Keratinocyte (primary cell): ENCODE data around the gene AP4S1.

Source experiments
- EZH2 ChIP-seq: IDR thresholded peaks from one replicate; pipeline ENCODE4 v1.6.1; 2012; ENCODE audit warnings: inconsistent platforms, mild to moderate bottlenecking, low read length, moderate library complexity
- TF ChIP-seq, protein P1 (sequence below), 3 experiments: IDR thresholded peaks in 1 of 3; conservative IDR thresholded peaks in 1 of 3; optimal IDR thresholded peaks in 1 of 3; 2 replicates in 2 of 3; 3 replicates in 1 of 3; pipeline versions ENCODE3 to v1.5.1; 2011; ENCODE audit warnings: low read length in 3 of 3, mild to moderate bottlenecking in 3 of 3, moderate library complexity in 2 of 3, control low read depth in 1 of 3, inconsistent platforms in 1 of 3; ENCODE audit not compliant: insufficient read depth in 2 of 3; ENCODE audit errors: extremely low read depth in 1 of 3

GRCh38 chr14:30993071-30993470 is 32.4 kb upstream of the AP4S1 start:
- TF ChIP-seq, protein P1, sequence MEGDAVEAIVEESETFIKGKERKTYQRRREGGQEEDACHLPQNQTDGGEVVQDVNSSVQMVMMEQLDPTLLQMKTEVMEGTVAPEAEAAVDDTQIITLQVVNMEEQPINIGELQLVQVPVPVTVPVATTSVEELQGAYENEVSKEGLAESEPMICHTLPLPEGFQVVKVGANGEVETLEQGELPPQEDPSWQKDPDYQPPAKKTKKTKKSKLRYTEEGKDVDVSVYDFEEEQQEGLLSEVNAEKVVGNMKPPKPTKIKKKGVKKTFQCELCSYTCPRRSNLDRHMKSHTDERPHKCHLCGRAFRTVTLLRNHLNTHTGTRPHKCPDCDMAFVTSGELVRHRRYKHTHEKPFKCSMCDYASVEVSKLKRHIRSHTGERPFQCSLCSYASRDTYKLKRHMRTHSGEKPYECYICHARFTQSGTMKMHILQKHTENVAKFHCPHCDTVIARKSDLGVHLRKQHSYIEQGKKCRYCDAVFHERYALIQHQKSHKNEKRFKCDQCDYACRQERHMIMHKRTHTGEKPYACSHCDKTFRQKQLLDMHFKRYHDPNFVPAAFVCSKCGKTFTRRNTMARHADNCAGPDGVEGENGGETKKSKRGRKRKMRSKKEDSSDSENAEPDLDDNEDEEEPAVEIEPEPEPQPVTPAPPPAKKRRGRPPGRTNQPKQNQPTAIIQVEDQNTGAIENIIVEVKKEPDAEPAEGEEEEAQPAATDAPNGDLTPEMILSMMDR (optimal IDR thresholded peaks at IDR 0.05 in 1 of 3, IDR thresholded peaks at IDR 0.05 in 1 of 3, conservative IDR thresholded peaks at IDR 0.05 in 1 of 3; ENCODE audit: extremely low read depth in 1 of 3, insufficient read depth in 2 of 3, low read length in 3 of 3) = no peak
- no peak for TF ChIP-seq EZH2
